Embryonic facial prominence (tissue), 1 donor: ENCODE measurements around the gene CST4.
"Not testable (repeated sequence)": the region's sequence is repeated elsewhere in the genome, so short reads cannot be mapped to it uniquely, and the experiment has no call there.

Experiments
- DNase-seq: peaks from one replicate; pipeline ENCODE4 v3.0.0-alpha.2; 2016; ENCODE audit errors: extremely low spot score

CST4 gene

DNA sequence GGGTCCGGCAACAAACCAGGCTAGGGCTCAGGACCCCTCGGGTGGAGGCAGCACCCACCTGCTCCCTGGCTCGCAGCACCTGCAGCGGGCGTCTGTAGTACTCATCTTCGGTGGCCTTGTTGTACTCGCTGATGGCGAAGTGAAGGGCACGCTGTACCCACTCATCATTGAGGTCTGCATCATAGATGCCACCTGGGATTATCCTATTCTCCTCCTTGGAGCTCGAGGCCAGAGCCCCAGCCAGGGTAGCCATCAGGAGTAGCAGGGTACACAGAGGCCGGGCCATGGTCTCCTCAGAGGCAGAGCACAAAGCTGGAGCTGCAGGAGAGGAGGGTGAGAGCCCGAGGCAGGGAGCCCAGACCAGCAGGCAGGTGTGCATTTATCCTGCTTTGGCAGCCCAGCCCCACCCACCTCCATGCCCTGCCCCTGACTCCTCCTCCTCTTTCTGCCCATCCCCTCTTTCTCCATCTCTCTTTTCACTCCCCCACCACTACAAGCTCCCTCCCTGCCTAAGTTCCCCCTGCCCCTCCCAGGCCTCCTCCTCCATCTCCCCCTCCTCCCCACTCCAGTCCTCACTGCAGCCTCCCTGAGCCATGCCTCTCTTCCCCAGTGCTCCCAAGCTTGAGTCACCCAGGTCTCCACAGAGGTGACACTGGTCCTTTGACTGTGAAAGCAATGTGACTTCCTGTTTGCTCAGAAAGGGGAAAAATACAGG, at the start of gene CST4:
TSS of gene CST4 (minus strand) at position 355 of the 715 bp plus-strand sequence. CDS start at position 286, 69 bp downstream.
- DNase-seq, result not testable (repeated sequence)

DNA sequence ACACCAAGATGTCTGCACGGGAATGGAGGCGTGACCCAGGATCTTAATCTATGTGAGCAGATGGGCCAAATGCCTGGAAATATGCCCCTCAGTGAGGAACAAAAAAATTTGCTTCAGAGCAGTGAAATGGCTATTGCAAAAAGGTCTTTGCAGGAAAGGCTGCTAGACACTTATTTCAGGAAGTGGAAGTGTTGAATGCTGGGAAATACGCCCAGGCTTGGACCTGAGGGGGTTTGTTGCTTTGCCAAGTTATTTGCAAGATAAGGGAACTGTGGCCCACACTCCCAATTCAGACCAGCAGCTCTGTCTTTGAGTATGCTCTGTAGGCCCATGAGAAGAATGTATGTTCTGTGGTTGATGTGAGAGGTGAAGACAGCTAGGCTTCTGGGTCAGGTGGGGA, 46.6 kb upstream of the CST4 start:
- DNase-seq, result not testable (repeated sequence)

GRCh38 chr20:23734949-23735348, 46.1 kb upstream of the CST4 start:
- DNase-seq, result not testable (repeated sequence)

DNA sequence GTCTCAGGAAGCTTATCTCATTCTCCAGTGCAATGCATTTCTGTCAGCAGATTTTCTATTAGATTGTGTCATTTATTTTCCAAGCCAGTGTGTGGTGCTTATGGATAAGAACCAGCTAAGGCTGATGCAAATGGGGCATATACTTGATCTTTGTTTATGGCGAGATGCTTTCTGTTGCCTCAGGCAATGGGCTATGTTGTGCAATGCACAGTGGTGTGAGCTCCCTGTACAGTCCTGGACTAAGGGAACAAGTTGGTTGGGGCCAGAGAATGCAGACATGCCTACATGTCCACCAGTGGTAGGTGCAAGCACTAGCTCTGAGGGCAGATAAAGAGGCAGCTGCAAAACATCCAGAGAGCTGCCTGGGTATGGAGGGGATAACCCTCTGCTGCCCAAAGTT, 45.6 kb upstream of the CST4 start:
- DNase-seq, result not testable (repeated sequence)

DNA sequence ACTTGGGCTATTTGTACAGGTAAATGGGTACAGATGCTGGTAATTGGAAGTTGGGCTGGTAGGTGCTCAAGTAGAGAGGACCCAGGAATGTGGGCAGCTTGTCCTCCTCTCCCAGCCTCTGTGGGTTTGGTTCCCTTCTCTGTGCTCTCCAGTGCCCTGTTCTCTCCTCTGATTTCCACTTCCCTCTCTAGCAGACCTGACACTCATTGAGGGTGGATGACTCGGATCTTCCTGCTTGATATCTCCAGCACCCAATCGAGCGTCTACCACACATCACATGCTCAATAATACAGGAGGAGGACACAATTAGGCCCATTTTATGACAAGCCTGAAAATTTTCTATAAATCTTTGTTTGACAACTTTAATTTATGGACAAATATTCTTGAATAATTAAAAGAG, 38.2 kb upstream of the CST4 start:
- DNase-seq, result no peak

GRCh38 chr20:23725102-23725501, 36.3 kb upstream of the CST4 start:
- no peak for DNase-seq

DNA sequence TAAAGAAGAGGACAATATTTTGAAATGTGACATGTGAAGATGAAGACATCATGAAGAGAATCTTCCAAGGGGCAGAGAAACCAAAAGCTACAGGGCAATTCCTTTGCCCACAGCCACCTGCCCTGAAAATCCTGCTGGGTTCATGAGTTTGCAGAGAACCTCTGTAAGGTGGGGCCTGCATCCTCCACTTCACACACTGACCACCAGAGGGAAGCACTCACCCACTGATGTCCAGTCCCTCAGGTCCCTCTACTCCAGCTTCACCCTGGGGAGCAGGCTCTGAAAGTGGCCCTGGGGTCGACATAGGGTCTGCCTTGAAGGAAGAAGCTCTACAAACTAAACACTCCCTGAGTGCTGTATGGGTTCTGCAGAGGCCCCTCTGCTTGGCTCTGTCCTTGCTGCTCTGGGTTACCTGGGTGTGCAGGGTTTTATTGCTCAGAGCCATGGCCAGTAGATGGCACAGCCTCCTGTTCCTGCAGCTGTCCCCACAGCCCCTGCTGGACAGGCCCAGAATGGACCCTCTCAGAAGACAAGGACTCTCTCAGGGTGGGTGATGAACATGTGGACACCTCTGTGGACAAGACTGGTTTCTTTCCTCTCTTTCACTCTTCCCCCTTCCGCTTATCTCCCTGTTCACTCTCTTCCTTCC, 34.9 kb upstream of the CST4 start:
- not testable (repeated sequence) for DNase-seq

- not testable (repeated sequence) for DNase-seq
Observed at GRCh38 chr20:23722851-23723250, 34.0 kb upstream of the CST4 start.

DNA sequence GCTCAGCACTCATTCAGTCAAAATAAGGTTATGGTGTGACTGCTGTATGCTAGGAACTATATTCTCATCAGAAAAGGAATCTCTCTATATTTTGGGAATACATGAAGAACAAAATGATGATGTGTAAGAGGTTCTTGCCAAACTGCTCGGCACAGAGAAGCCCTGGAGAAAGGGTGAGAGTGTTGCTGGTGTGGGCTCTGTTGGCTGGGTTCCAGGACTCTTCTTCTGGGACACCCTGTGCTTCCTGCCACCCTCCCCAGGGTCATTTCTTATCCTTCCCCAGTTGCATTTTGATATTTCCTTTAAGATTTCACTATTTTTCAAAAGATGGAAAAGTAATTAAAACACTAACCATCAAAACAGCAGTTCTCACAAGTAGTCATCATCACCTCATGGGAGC, 33.1 kb upstream of the CST4 start:
- DNase-seq, result no peak

GRCh38 chr20:23719351-23719750, 30.5 kb upstream of the CST4 start:
- not testable (repeated sequence) for DNase-seq

GRCh38 chr20:23711778-23712177, 22.9 kb upstream of the CST4 start:
- not testable (repeated sequence) for DNase-seq

- no peak for DNase-seq
Observed at GRCh38 chr20:23710771-23711170, 21.9 kb upstream of the CST4 start.

GRCh38 chr20:23705895-23706294, 17.1 kb upstream of the CST4 start:
- DNase-seq, result no peak

DNA sequence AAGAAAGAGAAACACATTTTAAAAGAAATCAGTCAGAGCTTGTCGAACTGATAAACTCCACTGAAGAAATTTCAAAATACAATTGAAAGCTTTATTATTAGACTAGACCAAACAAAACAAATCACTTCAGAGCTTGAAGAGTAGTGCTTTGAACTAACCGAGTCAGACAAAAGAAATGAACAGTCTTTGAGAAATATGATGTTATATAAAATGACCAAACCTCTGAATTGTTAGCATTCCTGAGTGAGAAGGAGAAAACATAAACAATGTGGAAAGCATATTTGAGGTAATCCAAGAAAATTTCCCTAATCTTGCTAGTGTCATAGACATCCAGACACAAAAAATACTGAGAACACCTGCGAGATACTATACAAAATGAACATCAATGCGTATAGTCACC, 13.2 kb upstream of the CST4 start:
- no peak for DNase-seq

- no peak for DNase-seq
Observed at GRCh38 chr20:23700931-23701330, 12.1 kb upstream of the CST4 start.

DNA sequence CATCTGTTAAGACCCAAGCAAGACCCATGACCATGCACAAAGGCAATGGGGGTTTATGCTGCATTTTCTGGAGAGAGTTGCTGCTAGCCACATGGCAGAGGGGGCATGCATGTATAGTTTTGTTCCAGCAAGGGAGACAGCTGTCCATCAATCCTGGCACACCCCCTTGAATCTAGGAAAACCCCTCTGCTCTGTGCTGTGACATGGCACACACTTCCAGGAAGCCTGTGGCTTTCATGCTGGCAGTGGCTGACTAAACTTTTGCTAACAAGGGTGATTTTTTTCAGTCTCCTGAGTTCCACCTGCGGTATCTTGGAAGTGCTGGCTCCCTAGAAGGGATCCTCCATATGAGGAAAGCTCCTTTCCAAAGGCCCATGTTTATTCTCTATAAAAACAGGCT, 9.1 kb upstream of the CST4 start:
- no peak for DNase-seq

DNA sequence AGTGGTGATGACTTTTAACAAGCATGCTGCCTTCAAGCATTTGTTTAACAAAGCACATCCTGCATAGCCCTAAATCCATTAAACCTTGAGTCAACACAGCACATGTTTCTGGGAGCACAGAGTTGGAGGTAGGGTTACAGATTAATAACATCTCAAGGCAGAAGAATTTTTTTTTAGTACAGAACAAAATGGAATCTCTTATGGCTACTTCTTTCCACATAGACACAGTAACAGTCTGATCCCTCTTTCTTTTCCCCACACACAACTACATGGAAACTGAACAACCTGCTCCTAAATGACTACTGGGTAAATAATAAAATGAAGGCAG, 6.2 kb upstream of the CST4 start:
- not testable (repeated sequence) for DNase-seq

DNA sequence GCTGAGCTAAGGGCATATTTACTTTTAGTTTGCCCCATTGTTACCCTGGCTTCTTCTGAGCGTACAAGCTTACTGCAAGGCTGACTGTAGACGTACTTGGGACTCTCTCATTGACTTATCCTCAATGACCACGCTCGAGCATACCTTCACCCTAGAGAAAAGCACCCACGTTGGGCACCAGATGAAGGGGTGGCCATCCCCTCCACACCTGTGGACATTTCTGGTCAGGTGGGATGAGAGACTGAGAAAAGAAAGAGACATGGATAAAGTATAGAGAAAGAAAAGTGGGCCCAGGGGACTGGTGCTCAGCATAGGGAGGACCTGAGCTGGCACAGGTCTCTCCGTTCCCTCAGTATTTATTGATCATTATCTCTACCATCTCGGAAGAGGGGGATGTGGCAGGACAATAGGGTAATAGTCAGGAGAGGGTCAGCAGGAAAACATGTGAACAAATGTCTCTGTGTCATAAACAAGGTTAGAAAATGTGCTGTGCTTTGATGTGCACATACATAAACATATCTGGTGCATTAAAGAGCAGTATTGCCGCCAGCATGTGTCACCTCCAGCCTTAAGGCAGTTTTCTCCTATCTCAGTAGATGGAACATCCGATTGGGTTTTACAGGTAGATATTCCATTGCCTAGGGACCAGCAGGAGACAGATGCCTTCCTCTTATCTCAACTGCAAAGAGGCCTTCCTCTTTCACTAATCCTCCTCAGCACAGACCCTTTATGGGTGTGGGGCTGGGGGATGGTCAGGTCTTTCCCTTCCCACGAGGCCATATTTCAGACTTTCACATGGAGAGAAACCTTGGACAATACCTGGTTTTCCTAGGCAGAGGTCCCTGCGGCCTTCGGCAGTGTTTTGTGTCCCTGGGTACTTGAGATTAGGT, 5.6 kb upstream of the CST4 start:
- DNase-seq, result not testable (repeated sequence)

DNA sequence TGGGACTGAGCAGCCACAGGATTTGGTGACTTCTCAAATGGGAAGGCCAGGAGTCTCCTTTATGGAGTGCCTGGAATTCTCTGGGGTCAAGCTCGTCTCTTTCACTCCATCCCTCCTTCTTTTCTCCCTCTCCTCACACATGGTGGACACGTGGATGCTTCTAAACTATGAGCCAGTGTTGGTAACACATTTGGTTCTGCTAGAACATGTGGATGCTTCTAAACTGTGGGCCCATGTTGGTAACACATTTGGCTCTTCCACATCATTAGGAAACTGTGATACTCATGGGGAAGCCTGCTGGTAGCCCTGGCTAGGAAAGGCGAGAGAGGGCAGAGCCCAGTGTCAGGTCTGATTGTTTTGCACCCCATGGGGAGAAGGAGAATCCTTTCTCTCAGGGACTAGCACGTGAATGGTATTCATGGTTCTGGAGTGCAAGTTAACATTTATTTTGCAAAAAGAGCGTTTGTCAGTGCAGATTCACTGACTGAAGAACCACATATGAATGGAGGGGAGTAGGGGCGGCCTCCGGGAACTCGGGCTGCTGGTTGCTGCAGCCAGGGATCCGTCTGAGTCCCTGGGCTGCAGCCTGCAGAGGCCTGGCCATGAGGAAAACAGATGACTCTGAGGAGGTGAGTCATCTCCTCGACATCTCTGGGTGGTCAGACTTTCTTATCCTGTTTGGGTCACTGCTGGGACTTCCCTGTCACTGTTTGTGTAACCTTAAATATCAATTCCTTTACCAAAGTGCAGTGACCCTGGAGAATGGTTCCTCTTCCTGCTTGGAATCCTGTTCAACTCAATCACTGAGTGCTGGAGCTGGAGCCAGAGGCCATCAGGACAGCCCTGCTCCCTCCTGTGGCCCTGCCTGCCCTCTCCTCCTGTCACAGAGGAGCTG, 4.1 kb upstream of the CST4 start:
- not testable (repeated sequence) for DNase-seq

DNA sequence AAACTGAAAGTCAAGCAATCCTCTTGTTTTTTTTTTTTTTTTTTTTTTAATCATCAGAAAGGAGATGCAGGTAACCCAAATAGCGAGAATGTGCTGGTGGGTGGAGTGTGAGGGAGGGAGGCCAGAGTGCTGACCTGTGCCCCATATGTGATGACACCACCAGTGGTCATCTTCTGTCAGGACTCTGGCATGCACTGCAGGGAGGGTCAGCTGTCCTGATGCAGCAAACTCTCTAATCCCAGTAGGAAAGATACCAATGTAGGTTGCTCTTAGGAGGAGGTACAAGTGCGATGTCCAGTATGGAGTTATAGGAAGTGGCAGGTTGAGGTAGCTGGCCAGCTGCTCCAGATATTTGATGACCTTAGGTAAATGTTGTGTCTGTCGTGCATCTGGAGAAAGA, 2.8 kb upstream of the CST4 start:
- DNase-seq, result no peak

DNA sequence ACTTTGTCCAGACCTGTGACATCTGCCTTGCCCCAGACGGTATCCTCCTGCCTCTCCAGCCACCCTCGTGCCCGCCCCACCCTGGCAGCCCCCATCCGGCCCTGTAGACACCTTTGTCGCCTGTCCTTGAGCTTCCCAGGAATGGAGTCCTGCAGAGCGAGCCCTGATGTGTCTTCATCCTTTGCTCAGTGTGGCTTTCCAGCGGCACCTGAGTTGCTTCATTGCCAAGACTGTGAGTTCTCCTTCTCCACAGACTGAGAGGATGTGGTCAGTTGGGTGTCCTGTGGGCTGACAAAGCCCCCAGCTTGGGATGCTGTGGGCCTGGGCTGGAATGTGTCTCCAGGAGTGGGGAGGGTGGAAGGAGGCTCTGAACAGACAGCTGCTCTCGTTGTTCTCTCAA, 1.7 kb upstream of the CST4 start:
- no peak for DNase-seq

DNA sequence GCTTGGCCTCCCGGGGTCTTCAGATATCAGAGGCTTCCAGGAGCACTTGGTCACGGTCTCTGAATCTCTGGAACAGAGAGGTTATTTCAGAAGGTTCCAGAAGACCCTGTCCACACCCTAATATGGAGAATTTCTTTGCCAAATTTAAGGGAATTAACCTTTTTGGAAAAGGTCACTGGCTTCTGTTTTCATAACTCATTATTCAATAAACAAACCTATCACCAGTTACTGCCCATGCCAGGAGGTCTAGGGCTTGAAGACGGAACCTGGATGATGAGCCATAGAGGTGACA, 507 bp upstream of the CST4 start:
- no peak for DNase-seq
